SK-N-MC (cell line): ENCODE data around the gene RIF1.

Experiments used
- EZH2 ChIP-seq: fragments of 200-600 bp; sonication (generic); IDR thresholded peaks from one replicate; pipeline ENCODE4 v1.6.1; 2017; ENCODE audit warnings: antibody characterized with exemption
- POLR2AphosphoS5 ChIP-seq: IDR thresholded peaks from 2 replicates; pipeline ENCODE4 v1.6.1; 2012; ENCODE audit warnings: mild to moderate bottlenecking, low read depth, low read length, borderline replicate concordance

- TF ChIP-seq POLR2AphosphoS5 (no peak), EZH2 (no peak)
Measured at GRCh38 chr2:151475071-151475470, 65.4 kb downstream of the RIF1 start.
